GM12878 (cell line): ENCODE measurements around the gene COPRS. TPM values are rescaled to one million over a fixed set of nuclear protein-coding genes. Genes with fewer than 3 reads are reported as not detected.
"Not testable (repeated sequence)": the region's sequence is repeated elsewhere in the genome, so short reads cannot be mapped to it uniquely, and the experiment has no call there.

ENCODE experiments used
- ATAC-seq: fragments of 200-7000 bp; cut with Tn5 transposase; 3 replicates; pipeline ENCODE4 v1.9.1; 2020; ENCODE audit warnings: mild to moderate bottlenecking, moderate library complexity
- BruUV-seq: library from RNA; stranded (reverse); fragments of 400-500 nt; replicated peaks from 2 replicates; lab custom pipeline; 2021; lab: Mats Ljungman, UMichigan
- CTCF ChIA-PET: fragments of 300-600 bp; sonication (Branson Sonifier 250); formaldehyde crosslinking; extraction: SDS; loops from one replicate; lab custom pipeline; 2021; ENCODE audit warnings: inconsistent platforms; lab: Yijun Ruan, JAX
- POLR2A ChIA-PET: fragments of 350-600 bp; formaldehyde crosslinking; extraction: SDS; loops from one replicate; lab custom pipeline; 2021; ENCODE audit warnings: inconsistent platforms; lab: Charles Lee
- RAD21 ChIA-PET: fragments of 300-600 bp; sonication (Branson Sonifier 250); formaldehyde crosslinking; loops from one replicate; lab custom pipeline; 2023; ENCODE audit warnings: antibody characterized with exemption; ENCODE audit not compliant: unreplicated experiment; lab: Charles Lee
- SMC1A ChIA-PET: fragments of 300-600 bp; sonication (Branson Sonifier 250); formaldehyde crosslinking; loops from one replicate; lab custom pipeline; 2023; ENCODE audit not compliant: unreplicated experiment, uncharacterized antibody; lab: Charles Lee
- DNase-seq: peaks from one replicate; pipeline ENCODE4 v3.0.0-alpha.2; 2011; ENCODE audit warnings: low read depth, low spot score
- FAIRE-seq: peaks from 3 replicates; lab custom pipeline; 2011; peaks lifted over from hg19 to GRCh38; lab: Jason Lieb, UNC
- H2AFZ ChIP-seq: 2 replicates; pipeline ENCODE4 v1.6.0; 2011; ENCODE audit warnings: low read depth, low read length, control low read depth; ENCODE audit not compliant: control insufficient read depth
- H3K27ac ChIP-seq: 2 replicates; pipeline ENCODE4 v1.5.1; 2011; ENCODE audit warnings: control low read depth; ENCODE audit not compliant: control insufficient read depth, insufficient read depth
- H3K27me3 ChIP-seq, 2 experiments: replicated peaks in 1 of 2; 2 replicates each; pipeline versions ENCODE4 v1.6.0 to v1.6.1; 2011; ENCODE audit warnings: low read length in 1 of 2; ENCODE audit not compliant: control insufficient read depth in 2 of 2, insufficient read depth in 2 of 2
- H3K36me3 ChIP-seq, 2 experiments: 2 replicates each; pipeline ENCODE4 v1.5.1; 2011; ENCODE audit warnings: low read length in 1 of 2; ENCODE audit not compliant: control insufficient read depth in 2 of 2, insufficient read depth in 2 of 2
- H3K4me1 ChIP-seq: 2 replicates; pipeline ENCODE4 v1.6.1; 2011; ENCODE audit warnings: mild to moderate bottlenecking, low read length, moderate library complexity, mixed read lengths; ENCODE audit not compliant: control insufficient read depth, insufficient read depth
- H3K4me2 ChIP-seq: 2 replicates; pipeline ENCODE4 v1.6.0; 2011; ENCODE audit warnings: control low read depth; ENCODE audit not compliant: control insufficient read depth, insufficient read depth
- H3K4me3 ChIP-seq: fragments of 200-600 bp; sonication (generic); 2 replicates; pipeline ENCODE4 v1.5.1; 2016
- H3K79me2 ChIP-seq: 2 replicates; pipeline ENCODE4 v1.6.0; 2011; ENCODE audit warnings: low read length; ENCODE audit not compliant: control insufficient read depth, insufficient read depth
- H3K9ac ChIP-seq: 2 replicates; pipeline ENCODE4 v1.8.0; 2011; ENCODE audit warnings: low read length, control low read depth, mixed read lengths; ENCODE audit not compliant: control insufficient read depth, insufficient read depth
- H3K9me3 ChIP-seq: replicated peaks from 3 replicates; pipeline ENCODE4 v1.5.1; 2011; ENCODE audit warnings: mild to moderate bottlenecking, low read length; ENCODE audit not compliant: control insufficient read depth, insufficient read depth
- H4K20me1 ChIP-seq: 2 replicates; pipeline ENCODE4 v1.6.0; 2011; ENCODE audit not compliant: control insufficient read depth, insufficient read depth
- CBX3 ChIP-seq: fragments of 200-600 bp; sonication (generic); IDR thresholded peaks from 2 replicates; pipeline ENCODE4 v1.6.1; 2016; ENCODE audit warnings: low read depth, borderline replicate concordance
- HDAC2 ChIP-seq: fragments of 200-600 bp; sonication (generic); IDR thresholded peaks from 2 replicates; pipeline ENCODE4 v1.6.1; 2017
- WGBS: methylation state at CpG from one replicate; pipeline ENCODE4 v1.1.6; 2016; ENCODE audit warnings: low lambda C conversion rate; ENCODE audit not compliant: insufficient replicate concordance, insufficient coverage; ENCODE audit errors: missing lambda C conversion rate; 5-methylcytosine and 5-hydroxymethylcytosine counted together
- in situ Hi-C: fragments of 300-500 bp; cut with MboI; formaldehyde crosslinking; loops from 9 replicates; pipeline ENCODE4 v1.14.3; 2018; ENCODE audit warnings: mixed read lengths
- intact Hi-C: fragments of 100-400 bp; cut with micrococcal nuclease; formaldehyde crosslinking; loops from one replicate; pipeline ENCODE4 v1.14.2; 2022; ENCODE audit not compliant: unreplicated experiment
- polyA plus RNA-seq, 11 experiments: library from polyadenylated mRNA; depleted of rRNA in 4 of 11; unstranded in 6 of 11; stranded (reverse) in 5 of 11; fragments of >200 nt; fragmentation: Nextera tagmentation in 4 of 11; fragmentation: Illumina TruSeq in 1 of 11; extraction: Ambion mirVana in 4 of 11; extraction: Trizol in 1 of 11; gene quantifications; 1 replicate in 1 of 11; 2 replicates in 10 of 11; pipeline versions ENCODE4 v1.2.1 to v1.2.3, GENCODE V29; 2011 to 2016; ENCODE audit warnings: inconsistent platforms in 2 of 11, missing spikeins in 2 of 11, low read depth in 1 of 11
- total RNA-seq, 4 experiments: library from RNA; depleted of rRNA in 3 of 4; stranded (reverse); fragments of >200 nt in 3 of 4; fragmentation: Illumina TruSeq in 1 of 4; extraction: Trizol in 1 of 4; gene quantifications; 2 replicates each; pipeline versions ENCODE4 v1.2.1 to v1.2.3, GENCODE V29; 2013 to 2021

COPRS gene
- total and polyA plus RNA-seq, 10 of the 15 experiments (the other 5 are each of a cell fraction or from before 2014, with no cell fraction given): 6.3 to 41.9 (median 31.4) TPM

DNA sequence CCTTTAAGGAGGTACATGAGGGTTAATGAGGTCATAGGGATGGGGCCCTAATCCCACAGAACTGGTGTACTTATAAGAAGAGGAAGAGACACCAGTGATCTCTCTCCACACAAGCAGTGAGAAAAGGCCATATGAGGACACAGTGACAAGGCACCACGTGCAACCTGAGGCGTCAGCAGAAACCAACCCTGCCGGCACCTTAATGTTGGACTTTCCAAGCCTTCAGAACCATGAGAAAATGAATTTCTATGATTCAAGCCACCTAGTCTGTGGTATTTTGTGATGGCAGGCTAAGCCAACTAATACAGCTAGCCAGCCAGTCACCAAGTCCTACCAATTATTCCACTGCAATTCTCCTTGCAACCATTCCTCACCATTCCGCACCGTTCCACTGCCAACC lies 39.5 kb downstream of the COPRS start:
- FAIRE-seq (no peak), ATAC-seq (no peak), DNase-seq (no peak)
- Histone ChIP-seq H3K4me1 (no peaks in the 10 kb centered on the region), H3K36me3 (no peaks in the 10 kb centered on the region), H3K27ac (no peak overlapping the region), H2AFZ (no peak overlapping the region), H3K4me3 (no peak overlapping the region), H3K4me2 (no peak overlapping the region), H3K79me2 (no peaks in the 10 kb centered on the region), H4K20me1 (no peaks in the 10 kb centered on the region), H3K9me3 (no peaks in the 10 kb centered on the region), H3K9ac (no peak overlapping the region), H3K27me3 (no peaks in the 10 kb centered on the region)
- intact Hi-C loops: no loop called here
- RAD21 ChIA-PET: no interaction called here
- CTCF ChIA-PET: no interaction called here
- SMC1A ChIA-PET: no interaction called here
- no TSS peak for BruUV-seq
- 68% methylated on average over 5 of the region's 5 CpGs for WGBS
- POLR2A ChIA-PET: no interaction called here
- no peak for TF ChIP-seq CBX3
- no peak for TF ChIP-seq HDAC2
- in situ Hi-C loops: no loop called here

GRCh38 chr17:31818863-31819262 lies 40.2 kb downstream of the COPRS start:
- H3K9ac ChIP-seq, H3K9me3 ChIP-seq, H3K4me2 ChIP-seq, H3K27ac ChIP-seq, SMC1A ChIA-PET, FAIRE-seq, ATAC-seq, DNase-seq, H3K79me2 ChIP-seq, H3K4me3 ChIP-seq, H3K36me3 ChIP-seq, H4K20me1 ChIP-seq, intact Hi-C loops, RAD21 ChIA-PET, CTCF ChIA-PET, H2AFZ ChIP-seq, H3K27me3 ChIP-seq, POLR2A ChIA-PET, in situ Hi-C loops, H3K4me1 ChIP-seq, BruUV-seq: not testable (repeated sequence)
- 24% methylated on average over 7 of the region's 7 CpGs for WGBS
